ENCODE data around the gene COL7A1. TPM values are rescaled to one million over a fixed set of nuclear protein-coding genes. Genes with fewer than 3 reads are reported as not detected.
A peak's percentile ranks its signal among the peaks of the same experiment; 100 is the strongest.

COL7A1 gene
- total RNA-seq, 1 donor from 2014 or later: 19.2 TPM

DNA sequence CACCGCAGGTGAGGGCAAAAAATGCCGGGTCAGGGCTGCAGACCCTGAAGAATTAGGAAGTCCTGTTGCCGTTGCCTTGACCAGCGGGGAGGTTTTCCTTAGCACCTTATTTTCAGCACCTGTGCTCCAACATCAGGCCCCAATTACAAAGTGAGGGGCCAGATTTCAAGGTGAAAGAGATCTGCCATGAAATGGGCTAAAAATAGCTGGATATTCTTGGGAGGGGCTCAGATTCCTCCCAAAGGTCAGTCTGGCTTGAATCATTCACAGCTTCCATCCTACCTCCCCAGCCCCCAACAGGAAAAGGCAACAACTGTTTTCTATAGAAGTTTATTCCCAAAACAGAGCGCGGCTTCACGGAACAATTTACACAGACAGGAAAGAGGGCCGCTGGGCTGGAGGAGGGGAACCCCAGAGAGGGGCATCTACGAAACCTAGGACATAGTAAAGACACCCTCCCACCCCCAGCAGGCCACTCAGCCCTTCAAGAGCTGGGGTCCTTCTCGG lies 41.1 kb upstream of the COL7A1 start:
- peak overlapping the region; percentile 12 for H3K27ac Mint-ChIP-seq
- DNase-seq (ENCODE audit: low spot score in 2 of 2, unreplicated experiment in 2 of 2): no peak

DNA sequence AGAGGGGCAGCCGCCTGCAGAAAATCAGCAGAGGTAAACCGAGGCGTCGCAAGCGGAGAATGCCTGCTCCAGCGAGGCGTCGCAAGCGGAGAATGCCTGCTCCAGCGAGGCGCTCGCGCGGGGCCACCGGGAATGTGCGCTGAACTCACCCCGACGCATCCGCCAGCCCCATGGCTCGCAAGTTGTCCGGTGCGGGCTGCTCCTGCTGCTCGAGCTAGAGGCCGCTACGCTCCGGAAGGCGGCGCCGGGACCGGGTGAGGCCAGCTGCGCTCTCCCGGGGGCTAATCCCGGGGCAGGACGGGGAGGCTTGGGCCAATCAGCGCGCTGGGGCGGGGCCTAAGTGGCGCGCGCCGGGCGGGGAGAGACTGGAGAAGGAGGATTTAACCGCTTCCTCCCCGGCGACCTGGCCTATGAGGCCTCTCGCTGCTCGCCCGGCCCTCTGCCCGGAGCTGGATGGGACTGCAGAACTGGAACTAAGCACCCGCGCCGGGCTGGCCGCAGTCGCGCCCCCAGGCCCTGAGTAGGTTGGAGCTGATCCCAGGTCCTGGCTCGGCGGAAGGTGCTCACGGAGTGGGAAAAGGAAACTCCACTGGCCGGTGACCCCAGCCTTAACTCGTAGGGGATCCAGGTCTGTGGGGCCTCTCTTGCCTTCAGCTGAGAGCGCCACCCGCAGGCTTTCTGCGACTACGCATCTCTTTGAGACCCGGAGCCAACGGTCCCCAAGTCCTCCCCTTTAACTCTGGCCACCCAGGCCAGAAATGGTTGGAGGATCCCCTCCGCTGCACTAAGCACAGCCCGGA lies 40.3 kb upstream of the COL7A1 start, which contains the start of gene SLC26A6:
SLC26A6 (minus strand) TSS at position 240 of the 800 bp plus-strand sequence; CDS start at position 172, 68 bp downstream.
- peak; percentile 95 to 96 for DNase-seq (ENCODE audit: low spot score in 2 of 2, unreplicated experiment in 2 of 2)
- Mint-ChIP-seq H3K27ac (peak within 1 kb of the TSS; percentile 69), H3K4me3 (peak within 1 kb of the TSS; percentile 83), H3K9me3 (no peaks in the 10 kb centered on the region), H3K36me3 (peaks cover 7% of the 10 kb centered on the region), H3K27me3 (ENCODE audit: low read depth) (peaks cover 1% of the 10 kb centered on the region), H3K4me1 (peaks cover 21% of the 10 kb centered on the region)
- TF ChIP-seq CTCF (IDR thresholded peaks at IDR 0.05; ENCODE audit: unreplicated experiment): peak; percentile 28

More for the DNA sequence above, 41.1 kb upstream of the COL7A1 start:
- Mint-ChIP-seq H3K4me1 (peaks cover 21% of the 10 kb centered on the region), H3K27me3 (ENCODE audit: low read depth) (peaks cover 1% of the 10 kb centered on the region), H3K36me3 (peaks cover 7% of the 10 kb centered on the region), H3K9me3 (no peaks in the 10 kb centered on the region), H3K4me3 (peak overlapping the region; percentile 83)
- no peak for TF ChIP-seq CTCF (IDR thresholded peaks at IDR 0.05; ENCODE audit: unreplicated experiment)

DNA sequence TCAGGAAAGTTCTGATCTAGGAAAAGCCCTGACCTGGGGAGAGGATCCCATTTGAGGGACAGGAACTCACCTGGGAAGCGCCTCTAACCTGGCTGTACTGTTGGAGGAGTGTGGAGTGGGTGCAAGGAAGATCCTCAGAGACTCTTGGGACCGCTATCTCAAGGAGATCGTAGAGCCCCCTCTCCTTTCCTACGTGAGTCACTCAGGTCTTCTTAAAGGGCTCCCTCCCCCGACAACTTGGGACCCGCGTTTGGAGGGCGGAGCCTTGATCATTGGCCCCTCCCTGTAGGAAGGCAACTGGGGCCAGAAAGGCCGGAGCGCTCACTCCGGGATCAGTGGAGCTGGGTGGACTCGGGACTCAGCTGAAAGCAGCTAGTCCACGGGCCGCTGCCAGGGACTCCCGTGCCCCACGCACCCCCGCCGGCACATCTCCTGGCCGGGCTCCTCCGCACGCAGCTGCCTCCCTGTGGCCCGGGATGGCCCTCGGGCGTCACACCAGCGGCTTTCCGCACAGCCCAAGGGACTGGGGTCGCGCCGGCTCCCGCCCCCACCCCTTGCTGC lies 39.6 kb upstream of the COL7A1 start:
- peak overlapping the region; percentile 83 for H3K4me3 Mint-ChIP-seq
- no peak overlapping the region for H3K27ac Mint-ChIP-seq
- peaks cover 1% of the 10 kb centered on the region for H3K27me3 Mint-ChIP-seq (ENCODE audit: low read depth)
- H3K36me3 Mint-ChIP-seq: peaks cover 8% of the 10 kb centered on the region
- DNase-seq (ENCODE audit: low spot score in 2 of 2, unreplicated experiment in 2 of 2): peak in 1 of 2 experiments; percentile 51
- peaks cover 21% of the 10 kb centered on the region for H3K4me1 Mint-ChIP-seq
- no peak for TF ChIP-seq CTCF (IDR thresholded peaks at IDR 0.05; ENCODE audit: unreplicated experiment)
- H3K9me3 Mint-ChIP-seq: no peaks in the 10 kb centered on the region

DNA sequence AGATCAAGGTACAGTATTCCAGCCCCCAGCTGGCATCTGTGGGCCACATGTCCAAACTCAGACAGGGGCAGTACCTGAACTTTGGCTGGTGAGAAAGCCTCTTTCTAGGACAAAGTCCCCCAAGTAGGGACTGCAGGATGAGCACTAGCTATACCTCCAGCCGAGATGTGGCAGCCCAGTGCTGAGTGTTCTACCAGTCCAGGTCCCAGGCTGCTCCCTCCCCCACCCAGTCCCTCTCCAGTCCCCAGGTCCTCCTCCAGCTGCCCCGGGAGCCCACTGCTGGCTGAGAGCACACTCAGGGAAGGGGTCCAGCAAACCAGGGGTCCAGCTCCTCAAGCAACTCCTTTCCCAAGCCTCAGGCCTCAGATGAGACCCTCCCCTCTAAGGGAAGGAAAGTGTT lies 38.6 kb upstream of the COL7A1 start:
- DNase-seq (ENCODE audit: low spot score in 2 of 2, unreplicated experiment in 2 of 2): no peak
- peaks cover 1% of the 10 kb centered on the region for H3K27me3 Mint-ChIP-seq (ENCODE audit: low read depth)
- no peak overlapping the region for H3K27ac Mint-ChIP-seq
- H3K36me3 Mint-ChIP-seq: peaks cover 10% of the 10 kb centered on the region
- no peaks in the 10 kb centered on the region for H3K9me3 Mint-ChIP-seq
- peak overlapping the region; percentile 83 for H3K4me3 Mint-ChIP-seq
- TF ChIP-seq CTCF (IDR thresholded peaks at IDR 0.05; ENCODE audit: unreplicated experiment): no peak
- peaks cover 21% of the 10 kb centered on the region for H3K4me1 Mint-ChIP-seq

- Mint-ChIP-seq H3K9me3 (no peaks in the 10 kb centered on the region), H3K27me3 (ENCODE audit: low read depth) (peaks cover 1% of the 10 kb centered on the region), H3K4me3 (no peak overlapping the region), H3K36me3 (peaks cover 10% of the 10 kb centered on the region), H3K27ac (no peak overlapping the region), H3K4me1 (peaks cover 21% of the 10 kb centered on the region)
- TF ChIP-seq CTCF (IDR thresholded peaks at IDR 0.05; ENCODE audit: unreplicated experiment): no peak
- DNase-seq (ENCODE audit: low spot score in 2 of 2, unreplicated experiment in 2 of 2): no peak
Measured at GRCh38 chr3:48633256-48633655, 38.1 kb upstream of the COL7A1 start.

All from mesothelial cell of epicardium (in vitro differentiated cells).